H1 (cell line): Measurements from ENCODE around the gene CMTR2. TPM values are rescaled to one million over a fixed set of nuclear protein-coding genes. Genes with fewer than 3 reads are reported as not detected.

ENCODE experiments used
- CTCF ChIA-PET: fragments of 300-600 bp; sonication (Branson Sonifier 250); formaldehyde crosslinking; loops from one replicate; lab custom pipeline; 2021; ENCODE audit not compliant: partially characterized antibody; lab: Charles Lee
- POLR2A ChIA-PET: fragments of 300-600 bp; sonication (Branson Sonifier 250); formaldehyde crosslinking; loops from one replicate; lab custom pipeline; 2021; ENCODE audit warnings: inconsistent platforms; ENCODE audit not compliant: partially characterized antibody; lab: Charles Lee
- DNase-seq, 2 experiments: peaks; one replicate each; pipeline versions ENCODE4 v3.0.0 to v3.0.0-alpha.2; 2010 to 2022; ENCODE audit warnings: low spot score in 2 of 2, low read depth in 1 of 2, mixed read lengths in 1 of 2
- FAIRE-seq: peaks from 2 replicates; lab custom pipeline; 2011; peaks lifted over from hg19 to GRCh38; lab: Jason Lieb, UNC
- H2AFZ ChIP-seq: 2 replicates; pipeline ENCODE4 v1.8.1; 2012; ENCODE audit warnings: low read length, inconsistent platforms
- H2AK5ac ChIP-seq: 2 replicates; pipeline ENCODE4 v1.6.1; 2013; ENCODE audit warnings: low read depth, low read length
- H2BK120ac ChIP-seq: replicated peaks from 2 replicates; pipeline ENCODE3; 2013; ENCODE audit warnings: low read depth, low read length, inconsistent platforms
- H2BK12ac ChIP-seq: 2 replicates; pipeline ENCODE4 v1.6.1; 2013; ENCODE audit warnings: low read depth, low read length
- H2BK15ac ChIP-seq: 2 replicates; pipeline ENCODE4 v1.6.1; 2013; ENCODE audit warnings: low read length
- H2BK20ac ChIP-seq: 2 replicates; pipeline ENCODE4 v1.6.1; 2013; ENCODE audit warnings: low read length
- H2BK5ac ChIP-seq: 2 replicates; pipeline ENCODE4 v1.6.1; 2013; ENCODE audit warnings: low read depth, low read length
- H3K14ac ChIP-seq: 2 replicates; pipeline ENCODE4 v1.6.1; 2013; ENCODE audit warnings: inconsistent platforms; ENCODE audit not compliant: insufficient read length
- H3K18ac ChIP-seq: 2 replicates; pipeline ENCODE4 v1.6.1; 2013; ENCODE audit warnings: low read length; ENCODE audit errors: extremely low read depth
- H3K23ac ChIP-seq: 2 replicates; pipeline ENCODE4 v1.6.1; 2013; ENCODE audit warnings: inconsistent platforms; ENCODE audit not compliant: insufficient read length
- H3K23me2 ChIP-seq: 2 replicates; pipeline ENCODE4 v1.6.1; 2013; ENCODE audit warnings: low read depth, low read length
- H3K27ac ChIP-seq: 2 replicates; pipeline ENCODE4 v1.6.1; 2011; ENCODE audit warnings: low read depth, low read length, inconsistent platforms
- H3K27me3 ChIP-seq, 4 experiments: replicated peaks in 1 of 4; 1 replicate in 1 of 4; 2 replicates in 3 of 4; pipeline versions ENCODE4 v1.6.1 to v1.8.1; 2011 to 2013; ENCODE audit warnings: low read length in 3 of 4, mild to moderate bottlenecking in 3 of 4, inconsistent platforms in 2 of 4, mixed read lengths in 2 of 4, moderate library complexity in 1 of 4; ENCODE audit not compliant: control insufficient read depth in 3 of 4, insufficient read depth in 3 of 4; ENCODE audit errors: extremely low read depth in 1 of 4
- H3K36me3 ChIP-seq, 4 experiments: 2 replicates each; pipeline versions ENCODE4 v1.6.1 to v1.8.1; 2011 to 2013; ENCODE audit warnings: mild to moderate bottlenecking in 4 of 4, low read length in 3 of 4, moderate library complexity in 2 of 4, control low read depth in 1 of 4, inconsistent platforms in 1 of 4; ENCODE audit not compliant: insufficient read depth in 4 of 4, control insufficient read depth in 2 of 4
- H3K4ac ChIP-seq: replicated peaks from 2 replicates; pipeline ENCODE3; 2013; ENCODE audit warnings: low read length, low read depth, mixed read lengths, inconsistent platforms; ENCODE audit not compliant: insufficient read length
- H3K4me1 ChIP-seq, 4 experiments: replicated peaks in 1 of 4; 1 replicate in 1 of 4; 2 replicates in 3 of 4; pipeline versions ENCODE4 v1.6.1 to v1.8.1; 2011 to 2013; ENCODE audit warnings: low read length in 3 of 4, inconsistent platforms in 2 of 4, mixed read lengths in 1 of 4; ENCODE audit not compliant: insufficient read depth in 4 of 4, control insufficient read depth in 3 of 4
- H3K4me2 ChIP-seq, 2 experiments: 2 replicates each; pipeline versions ENCODE4 v1.6.1 to v1.8.1; 2011 to 2013; ENCODE audit warnings: low read depth in 2 of 2, low read length in 2 of 2, control low read depth in 1 of 2, inconsistent platforms in 1 of 2, mild to moderate bottlenecking in 1 of 2; ENCODE audit not compliant: insufficient read depth in 1 of 2
- H3K4me3 ChIP-seq, 4 experiments: fragments of 200-600, 300-600 bp in 1 of 4; sonication (generic), shearing (Covaris generic), sonication (Bioruptor Twin) in 1 of 4; 2 replicates each; pipeline versions ENCODE4 v1.5.1 to v1.8.1; 2011 to 2016; ENCODE audit warnings: low read length in 4 of 4, low read depth in 3 of 4, control low read depth in 2 of 4, inconsistent platforms in 2 of 4, mild to moderate bottlenecking in 2 of 4, mixed read lengths in 1 of 4, moderate library complexity in 1 of 4; ENCODE audit not compliant: insufficient read depth in 2 of 4; ENCODE audit errors: extremely low read depth in 1 of 4
- H3K56ac ChIP-seq: replicated peaks from 2 replicates; pipeline ENCODE3; 2013; ENCODE audit warnings: low read depth, mild to moderate bottlenecking, mixed read lengths, low read length, inconsistent platforms; ENCODE audit not compliant: insufficient read length
- H3K79me1 ChIP-seq: 2 replicates; pipeline ENCODE4 v1.6.1; 2013; ENCODE audit warnings: low read depth, low read length, control low read depth
- H3K79me2 ChIP-seq, 2 experiments: 2 replicates each; pipeline versions ENCODE4 v1.6.1 to v1.8.1; 2012 to 2013; ENCODE audit warnings: low read length in 2 of 2, mild to moderate bottlenecking in 2 of 2, inconsistent platforms in 1 of 2; ENCODE audit not compliant: insufficient read depth in 2 of 2, control insufficient read depth in 1 of 2
- H3K9ac ChIP-seq, 4 experiments: replicated peaks in 1 of 4; 1 replicate in 1 of 4; 2 replicates in 3 of 4; pipeline versions ENCODE4 v1.6.1 to v1.8.1; 2011 to 2013; ENCODE audit warnings: low read depth in 3 of 4, low read length in 3 of 4, control low read depth in 2 of 4, mild to moderate bottlenecking in 2 of 4, moderate library complexity in 2 of 4, inconsistent platforms in 1 of 4; ENCODE audit errors: extremely low read depth in 1 of 4
- H3K9me3 ChIP-seq, 2 experiments: 2 replicates each; pipeline versions ENCODE4 v1.6.1 to v1.8.1; 2012 to 2013; ENCODE audit warnings: mild to moderate bottlenecking in 2 of 2, moderate library complexity in 2 of 2, control low read depth in 1 of 2, inconsistent platforms in 1 of 2, low read depth in 1 of 2, low read length in 1 of 2, mixed read lengths in 1 of 2; ENCODE audit not compliant: insufficient read depth in 2 of 2
- H4K20me1 ChIP-seq, 2 experiments: replicated peaks in 1 of 2; 2 replicates each; pipeline versions ENCODE3 to v1.8.1; 2011 to 2013; ENCODE audit warnings: inconsistent platforms in 2 of 2, low read length in 2 of 2, mild to moderate bottlenecking in 1 of 2; ENCODE audit not compliant: insufficient read depth in 2 of 2, control insufficient read depth in 1 of 2
- H4K5ac ChIP-seq: 2 replicates; pipeline ENCODE4 v1.6.1; 2013; ENCODE audit warnings: low read length, low read depth, mixed read lengths, inconsistent platforms; ENCODE audit not compliant: insufficient read length
- H4K8ac ChIP-seq: 2 replicates; pipeline ENCODE4 v1.8.0; 2013; ENCODE audit warnings: mild to moderate bottlenecking, moderate library complexity, low read length, inconsistent platforms; ENCODE audit not compliant: insufficient read depth; ENCODE audit errors: extremely low read depth
- H4K91ac ChIP-seq: replicated peaks from 2 replicates; pipeline ENCODE3; 2013; ENCODE audit warnings: low read length, mixed read lengths, inconsistent platforms; ENCODE audit not compliant: insufficient read length
- BCL11A ChIP-seq, 2 experiments: IDR thresholded peaks; one replicate each; pipeline ENCODE4 v1.6.1; 2011; ENCODE audit warnings: low read depth in 2 of 2, low read length in 2 of 2, mild to moderate bottlenecking in 2 of 2
- CBX8 ChIP-seq: fragments of 300-800, 300-1000 bp; sonication (generic); IDR thresholded peaks from 2 replicates; pipeline ENCODE4 v1.7.1; 2016; ENCODE audit warnings: low read depth, low read length, borderline replicate concordance
- CTCF ChIP-seq, 3 experiments: IDR thresholded peaks; 1 replicate in 2 of 3; 2 replicates in 1 of 3; pipeline versions ENCODE4 v1.5.1 to v1.6.1; 2011; ENCODE audit warnings: low read length in 3 of 3, mild to moderate bottlenecking in 3 of 3, inconsistent platforms in 2 of 3, low read depth in 1 of 3, moderate library complexity in 1 of 3; ENCODE audit not compliant: insufficient read depth in 1 of 3; ENCODE audit errors: control extremely low read depth in 1 of 3
- EP300 ChIP-seq, 2 experiments: IDR thresholded peaks; 1 replicate in 1 of 2; 2 replicates in 1 of 2; pipeline ENCODE4 v1.6.1; 2011 to 2012; ENCODE audit warnings: low read depth in 2 of 2, low read length in 2 of 2, mild to moderate bottlenecking in 2 of 2, borderline replicate concordance in 1 of 2, inconsistent platforms in 1 of 2, moderate library complexity in 1 of 2
- RNF2 ChIP-seq: fragments of 200-900, 300-1000 bp; sonication (generic); IDR thresholded peaks from 2 replicates; pipeline ENCODE4 v1.7.1; 2016; ENCODE audit warnings: borderline replicate concordance, low read depth, mild to moderate bottlenecking, antibody characterized with exemption, low read length; ENCODE audit not compliant: poor library complexity, severe bottlenecking; ENCODE audit errors: missing control alignments
- RXRA ChIP-seq: IDR thresholded peaks from 2 replicates; pipeline ENCODE4 v1.6.1; 2011; ENCODE audit warnings: low read depth, mild to moderate bottlenecking, low read length, moderate library complexity; ENCODE audit not compliant: insufficient read depth
- SP2 ChIP-seq: IDR thresholded peaks from 2 replicates; pipeline ENCODE4 v1.6.1; 2012; ENCODE audit warnings: mild to moderate bottlenecking, low read length, inconsistent platforms
- SRF ChIP-seq: IDR thresholded peaks from 2 replicates; pipeline ENCODE4 v1.6.1; 2011; ENCODE audit warnings: mild to moderate bottlenecking, low read depth, low read length, moderate library complexity
- TCF12 ChIP-seq: IDR thresholded peaks from 2 replicates; pipeline ENCODE4 v1.6.1; 2011; ENCODE audit warnings: low read depth, mild to moderate bottlenecking, low read length
- USF2 ChIP-seq: IDR thresholded peaks from 2 replicates; pipeline ENCODE4 v1.6.1; 2011; ENCODE audit warnings: low read length, improper control_type of control experiment
- WGBS, 2 experiments: shearing (Covaris generic) in 1 of 2; methylation state at CpG; one replicate each; pipeline versions ENCODE4 v1.1.6 to v1.1.7; 2013 to 2015; ENCODE audit warnings: low lambda C conversion rate in 2 of 2, mixed read lengths in 2 of 2, inconsistent platforms in 1 of 2, low coverage in 1 of 2, missing lambda C conversion rate in 1 of 2; ENCODE audit not compliant: insufficient replicate concordance in 2 of 2, insufficient coverage in 1 of 2, insufficient read length in 1 of 2; ENCODE audit errors: extremely low coverage in 1 of 2, missing lambda C conversion rate in 1 of 2; 5-methylcytosine and 5-hydroxymethylcytosine counted together
- polyA plus RNA-seq, 7 experiments: library from polyadenylated mRNA; depleted of rRNA in 3 of 7; stranded (reverse) in 5 of 7; unstranded in 2 of 7; fragments of >200 nt in 5 of 7; fragments of 200-250 nt in 2 of 7; gene quantifications; 1 replicate in 5 of 7; 2 replicates in 1 of 7; 4 replicates in 1 of 7; pipeline versions ENCODE4 v1.2.1 to v1.2.3, GENCODE V29; 2011 to 2013; ENCODE audit warnings: missing spikeins in 2 of 7, mixed read lengths in 2 of 7
- total RNA-seq: library from RNA; stranded (reverse); fragmentation: NEBNext Ultra II Directional; extraction: Animal tissue kit (Norgen Biotek cat#: 25700); gene quantifications from 2 replicates; pipeline ENCODE4 v1.2.1, GENCODE V29; 2021

The CMTR2 gene
- total and polyA plus RNA-seq, 2 of the 8 experiments (the other 6 are each of a cell fraction or from before 2014, with no cell fraction given): 8.5 to 12.8 TPM

- H3K79me1 ChIP-seq: no peaks in the 10 kb centered on the region
- H3K79me2 ChIP-seq: no peaks in the 10 kb centered on the region
- no peaks in the 10 kb centered on the region for H3K9me3 ChIP-seq
- no peak overlapping the region for H2BK15ac ChIP-seq
- no peak overlapping the region for H3K4me3 ChIP-seq
- no peaks in the 10 kb centered on the region for H3K36me3 ChIP-seq
- H3K14ac ChIP-seq: no peak overlapping the region
- H3K27ac ChIP-seq: no peak overlapping the region
- H4K5ac ChIP-seq: no peak overlapping the region
- WGBS, 2 experiments: 92% methylated on average over 3 of the region's 3 CpGs; no CpG with 5 or more reads in 1 of the 2 experiments
- no peaks in the 10 kb centered on the region for H3K23me2 ChIP-seq
- no peak overlapping the region for H4K8ac ChIP-seq
- DNase-seq (no peak), FAIRE-seq (no peak)
- no peak overlapping the region for H2AK5ac ChIP-seq
- H2BK5ac ChIP-seq: no peak overlapping the region
- H3K4me2 ChIP-seq: no peak overlapping the region
- H2BK12ac ChIP-seq: no peak overlapping the region
- no peak overlapping the region for H2BK120ac ChIP-seq
- no peak overlapping the region for H2BK20ac ChIP-seq
- no peak overlapping the region for H3K23ac ChIP-seq
- ChIA-PET POLR2A (no interaction called here), CTCF (interaction anchor here (1.4 to 1.6 kb wide), 2 partner anchors 68 to 115 kb away, joined by 3 read pairs; no protein-coding TSS in a partner anchor)
- no peaks in the 10 kb centered on the region for H3K4me1 ChIP-seq
- H3K18ac ChIP-seq: no peak overlapping the region
- H3K4ac ChIP-seq: no peak overlapping the region
- no peaks in the 10 kb centered on the region for H3K27me3 ChIP-seq
- H4K91ac ChIP-seq: no peak overlapping the region
- H2AFZ ChIP-seq: no peak overlapping the region
- H3K9ac ChIP-seq: no peak overlapping the region
- no peaks in the 10 kb centered on the region for H4K20me1 ChIP-seq
- H3K56ac ChIP-seq: no peak overlapping the region
- no peak for TF ChIP-seq SP2
- no peak for TF ChIP-seq SRF
- no peak for TF ChIP-seq RNF2
- no peak for TF ChIP-seq CTCF (IDR thresholded peaks at IDR 0.05; ENCODE audit: control extremely low read depth in 1 of 3, insufficient read depth in 1 of 3, low read depth in 1 of 3, low read length in 3 of 3)
- no peak for TF ChIP-seq RXRA
- no peak for TF ChIP-seq BCL11A (IDR thresholded peaks at IDR 0.05; ENCODE audit: low read depth in 2 of 2, low read length in 2 of 2)
- no peak for TF ChIP-seq TCF12
- TF ChIP-seq CBX8: no peak
- TF ChIP-seq EP300 (IDR thresholded peaks at IDR 0.05; ENCODE audit: borderline replicate concordance in 1 of 2, low read depth in 2 of 2, low read length in 2 of 2): no peak
- no peak for TF ChIP-seq USF2
Measured at GRCh38 chr16:71242601-71243000, 46.6 kb downstream of the CMTR2 start.
